Subcutaneous adipose tissue (tissue), 4 donors: ENCODE data around the gene TRPM5. TPM values are rescaled to one million over a fixed set of nuclear protein-coding genes. Genes with fewer than 3 reads are reported as not detected.

ENCODE experiments used
- total RNA-seq, 4 donors: library from RNA; depleted of rRNA; stranded (reverse); fragments of >200 nt; gene quantifications; one replicate each; pipeline ENCODE4 v1.1.0, GENCODE V29; 2016
- TF ChIP-seq, protein P1 (sequence below): fragments of 450-650 bp; IDR thresholded peaks from one replicate; pipeline ENCODE4 v1.5.1; 2016; ENCODE audit warnings: low read depth, mild to moderate bottlenecking, control low read depth, antibody characterized with exemption, moderate library complexity

TRPM5 gene
- total RNA-seq, 4 donors from 2014 or later: not detected

DNA sequence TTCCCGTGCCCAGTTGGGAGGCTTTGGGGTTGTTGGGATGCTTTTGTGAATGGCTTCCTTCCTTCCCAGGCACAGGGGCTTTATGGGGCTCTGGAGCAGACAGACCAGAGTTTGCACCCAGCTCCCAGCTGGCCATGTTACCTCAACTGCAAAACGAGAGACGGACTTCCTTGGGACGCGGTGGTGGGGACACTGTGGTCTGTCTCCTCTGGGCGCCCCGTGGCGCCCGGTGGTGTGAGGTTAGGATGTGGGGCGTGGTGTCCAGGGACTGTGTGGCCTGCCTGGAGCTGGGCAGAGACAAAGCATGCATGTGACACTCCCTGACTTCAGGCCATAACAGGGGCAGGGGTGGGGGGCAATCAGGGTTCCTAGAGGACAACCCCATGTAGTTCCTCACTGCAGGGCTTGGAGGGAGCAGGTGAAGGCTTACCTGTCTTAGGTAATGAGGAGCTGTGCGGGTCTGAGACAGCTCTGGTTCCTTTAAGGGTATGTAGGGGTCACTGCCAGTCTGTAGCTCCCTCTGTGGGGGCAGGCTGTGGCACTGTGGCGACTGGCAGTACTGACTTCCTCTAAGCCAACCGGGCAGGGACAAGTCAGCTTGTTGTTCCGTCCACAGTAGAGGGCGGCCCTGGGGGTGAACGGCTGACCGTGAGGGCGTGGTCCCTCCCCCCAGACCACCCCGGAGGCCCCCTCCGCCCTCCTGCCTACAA lies 14.9 kb upstream of the TRPM5 start:
- TF ChIP-seq, protein P1, sequence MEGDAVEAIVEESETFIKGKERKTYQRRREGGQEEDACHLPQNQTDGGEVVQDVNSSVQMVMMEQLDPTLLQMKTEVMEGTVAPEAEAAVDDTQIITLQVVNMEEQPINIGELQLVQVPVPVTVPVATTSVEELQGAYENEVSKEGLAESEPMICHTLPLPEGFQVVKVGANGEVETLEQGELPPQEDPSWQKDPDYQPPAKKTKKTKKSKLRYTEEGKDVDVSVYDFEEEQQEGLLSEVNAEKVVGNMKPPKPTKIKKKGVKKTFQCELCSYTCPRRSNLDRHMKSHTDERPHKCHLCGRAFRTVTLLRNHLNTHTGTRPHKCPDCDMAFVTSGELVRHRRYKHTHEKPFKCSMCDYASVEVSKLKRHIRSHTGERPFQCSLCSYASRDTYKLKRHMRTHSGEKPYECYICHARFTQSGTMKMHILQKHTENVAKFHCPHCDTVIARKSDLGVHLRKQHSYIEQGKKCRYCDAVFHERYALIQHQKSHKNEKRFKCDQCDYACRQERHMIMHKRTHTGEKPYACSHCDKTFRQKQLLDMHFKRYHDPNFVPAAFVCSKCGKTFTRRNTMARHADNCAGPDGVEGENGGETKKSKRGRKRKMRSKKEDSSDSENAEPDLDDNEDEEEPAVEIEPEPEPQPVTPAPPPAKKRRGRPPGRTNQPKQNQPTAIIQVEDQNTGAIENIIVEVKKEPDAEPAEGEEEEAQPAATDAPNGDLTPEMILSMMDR: no peak

GRCh38 chr11:2458321-2458720 lies 14.0 kb upstream of the TRPM5 start:
- TF ChIP-seq, protein P1: no peak

DNA sequence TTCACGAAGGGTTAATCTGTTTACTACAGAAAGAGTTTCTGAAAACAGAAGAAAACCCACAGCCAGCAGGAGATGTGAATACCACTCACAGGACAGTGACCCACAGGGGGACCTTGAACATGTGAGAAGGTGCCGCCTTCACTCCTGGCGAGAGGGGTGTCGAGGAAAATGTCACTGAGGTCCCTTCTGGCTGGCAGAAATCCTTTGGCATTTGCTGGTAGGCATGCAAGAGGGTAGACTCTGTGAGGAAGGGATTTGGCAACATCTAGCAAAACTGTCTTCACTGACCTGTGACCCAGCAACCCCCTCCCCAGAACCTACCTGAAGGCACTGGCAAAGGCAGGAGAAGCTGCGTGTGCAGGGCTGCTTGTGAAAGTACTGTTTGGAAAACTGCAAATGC lies 9.1 kb upstream of the TRPM5 start:
- TF ChIP-seq, protein P1: no peak

GRCh38 chr11:2452321-2453012 lies 8.2 kb upstream of the TRPM5 start:
- TF ChIP-seq, protein P1: no peak

GRCh38 chr11:2451916-2452315 lies 7.6 kb upstream of the TRPM5 start:
- TF ChIP-seq, protein P1: no peak

DNA sequence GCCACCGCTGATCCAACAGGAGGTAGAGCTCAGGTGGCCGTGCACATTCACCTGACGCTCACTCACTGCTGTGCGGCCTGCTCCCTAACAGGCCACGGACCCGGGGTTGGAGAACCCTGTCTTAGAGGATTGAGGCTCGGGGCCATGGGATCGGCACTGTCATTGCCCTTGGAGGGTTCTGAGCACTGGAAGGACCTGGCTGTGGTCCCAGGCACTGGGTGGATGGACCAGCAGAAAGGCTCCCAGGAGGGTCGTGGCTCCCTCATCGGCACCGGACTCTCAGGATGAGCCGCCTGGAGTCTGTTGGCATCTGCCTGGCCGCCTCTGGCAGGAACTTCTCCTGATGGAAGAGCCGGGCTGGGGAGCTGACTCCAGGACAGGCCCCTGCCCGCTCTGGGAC lies 7.0 kb upstream of the TRPM5 start:
- TF ChIP-seq, protein P1: no peak

GRCh38 chr11:2450321-2451041 lies 6.2 kb upstream of the TRPM5 start:
- TF ChIP-seq, protein P1: no peak
